ENCODE results near the gene FAM200A.
"Not testable (repeated sequence)": the region's sequence is repeated elsewhere in the genome, so short reads cannot be mapped to it uniquely, and the experiment has no call there.

The FAM200A gene

DNA sequence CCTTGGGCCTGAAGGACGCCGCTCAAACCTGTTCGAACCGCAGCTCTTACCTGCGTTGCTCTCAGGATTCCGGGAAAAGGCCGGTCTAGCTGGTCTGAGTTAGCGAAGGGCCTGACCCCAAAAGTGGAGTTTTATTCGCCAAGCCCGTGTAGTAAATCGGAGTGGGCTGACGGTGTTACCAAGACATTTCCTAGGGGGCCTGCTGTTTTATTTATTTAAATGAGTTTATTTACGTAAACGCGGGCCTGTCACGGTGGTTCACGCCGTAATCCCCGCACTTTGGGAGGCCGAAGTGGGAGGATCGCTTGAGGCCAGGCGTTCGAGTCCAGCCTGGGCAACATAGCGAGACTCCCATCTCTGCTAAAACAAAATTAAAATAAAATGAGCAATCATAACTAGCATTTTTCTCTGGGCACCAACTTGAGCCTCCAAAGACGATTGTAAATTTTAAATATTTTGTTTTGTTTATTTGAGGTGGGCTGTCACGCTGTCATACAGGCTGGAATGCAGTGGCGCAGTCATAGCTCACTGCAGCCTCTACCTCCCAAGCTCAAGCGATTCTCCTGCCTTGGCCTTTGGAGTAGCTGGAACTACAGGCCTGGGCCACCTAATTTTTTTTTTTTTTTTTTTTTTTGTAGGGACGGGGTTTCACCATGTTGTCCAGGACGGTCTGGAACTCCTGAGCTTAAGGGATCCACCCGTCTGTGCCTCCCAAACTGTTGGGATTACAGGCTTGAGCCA, 7.4 kb upstream of the FAM200A start:
- DNase-seq (ENCODE audit: low read depth in 2 of 3, low spot score in 1 of 3) = no peak

GRCh38 chr7:99558306-99559174, 6.6 kb upstream of the FAM200A start, which contains the start of gene ZNF655:
Gene ZNF655 (plus strand): TSS chr7:99558642. CDS start chr7:99560560, 1,918 bp downstream.
- DNase-seq (ENCODE audit: low read depth in 2 of 3, low spot score in 1 of 3) = peak; percentile 74 to 78 (median 74)

DNA sequence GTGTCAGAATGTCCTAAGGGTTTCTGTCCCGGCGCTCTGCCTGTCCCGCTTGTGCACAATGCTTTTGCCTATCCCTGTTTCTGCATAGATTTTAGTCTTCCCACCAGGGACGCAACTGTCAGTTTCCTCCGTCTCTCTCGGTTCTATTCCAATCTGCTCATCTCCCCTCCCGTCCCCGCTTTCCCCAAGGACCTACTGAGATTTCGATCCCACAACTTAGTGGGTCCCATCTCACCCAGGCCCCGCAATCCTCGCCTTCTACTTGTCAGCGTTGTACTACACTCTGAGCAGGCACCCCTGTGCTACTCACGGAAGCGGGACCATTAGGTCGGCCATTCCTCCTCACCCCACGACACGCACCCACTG, 6.0 kb upstream of the FAM200A start:
- DNase-seq (ENCODE audit: low read depth in 2 of 3, low spot score in 1 of 3) = no peak

GRCh38 chr7:99557196-99557607, 5.3 kb upstream of the FAM200A start:
- DNase-seq (ENCODE audit: low read depth in 2 of 3, low spot score in 1 of 3) = no peak

- no peak for DNase-seq (ENCODE audit: low read depth in 2 of 3, low spot score in 1 of 3)
Measured at GRCh38 chr7:99554939-99555338, 3.0 kb upstream of the FAM200A start.

DNA sequence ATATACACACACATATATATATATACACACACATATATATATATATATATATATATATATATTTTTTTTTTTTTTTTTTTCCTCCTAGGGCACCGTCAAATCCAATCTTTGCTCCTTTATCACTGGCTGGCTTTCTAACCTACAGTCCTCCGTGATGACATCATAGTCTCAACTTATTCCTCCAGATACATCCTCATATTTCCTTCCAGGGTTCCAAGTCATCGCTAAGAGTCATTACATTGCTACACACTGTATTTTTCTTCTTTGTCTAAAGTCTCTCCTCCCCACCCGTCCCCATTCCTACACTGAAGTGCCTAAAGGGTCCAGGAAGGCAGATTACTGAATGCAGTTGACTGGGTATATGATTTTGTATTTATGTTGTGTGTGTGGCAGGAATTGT, 1.1 kb upstream of the FAM200A start:
- no peak for DNase-seq (ENCODE audit: low read depth in 2 of 3, low spot score in 1 of 3)

DNA sequence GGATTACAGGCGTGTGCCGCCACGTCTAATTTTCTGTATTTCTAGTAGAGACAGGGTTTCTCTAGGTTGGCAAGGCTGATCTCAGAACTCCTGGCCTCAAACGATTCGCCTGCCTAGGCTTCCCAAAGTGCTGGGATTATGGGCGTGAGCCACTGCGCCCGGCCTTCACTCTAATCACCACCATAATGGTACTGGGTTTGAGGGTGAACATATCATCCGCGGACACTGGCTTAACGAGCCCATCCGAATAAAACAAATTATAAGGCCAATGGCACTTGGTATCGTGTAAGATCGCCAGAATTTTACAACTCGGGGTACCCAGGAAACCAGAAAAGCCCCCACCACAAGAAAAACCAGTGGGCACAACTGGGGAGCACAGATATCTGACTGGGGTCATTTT, 580 bp downstream of the FAM200A start:
- no peak for DNase-seq (ENCODE audit: low read depth in 2 of 3, low spot score in 1 of 3)

- not testable (repeated sequence) for DNase-seq (ENCODE audit: low read depth in 2 of 3, low spot score in 1 of 3)
Measured at GRCh38 chr7:99549545-99549944, 2.4 kb downstream of the FAM200A start.

DNA sequence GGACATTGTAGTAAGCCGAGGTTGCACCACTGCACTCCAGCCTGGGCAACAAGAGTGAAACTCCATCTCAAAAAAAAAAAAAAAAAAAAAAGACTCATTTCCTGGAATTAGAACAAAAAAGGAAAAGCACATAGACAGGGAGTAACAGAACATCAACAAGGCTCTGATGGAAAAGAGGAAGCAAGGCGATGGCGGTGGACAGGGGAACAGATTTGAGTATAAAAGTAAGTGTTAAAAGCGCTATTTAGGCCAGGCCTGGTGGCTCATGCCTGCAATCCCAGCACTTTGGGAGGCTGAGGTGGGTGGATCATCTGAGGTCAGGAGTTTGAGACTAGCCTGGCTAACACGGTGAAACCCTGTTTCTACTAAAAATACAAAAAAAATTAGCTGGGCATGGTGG, 6.6 kb downstream of the FAM200A start:
- DNase-seq (ENCODE audit: low read depth in 2 of 3, low spot score in 1 of 3) = not testable (repeated sequence)

- no peak for DNase-seq (ENCODE audit: low read depth in 2 of 3, low spot score in 1 of 3)
Measured at GRCh38 chr7:99543916-99544315, 8.0 kb downstream of the FAM200A start.

DNA sequence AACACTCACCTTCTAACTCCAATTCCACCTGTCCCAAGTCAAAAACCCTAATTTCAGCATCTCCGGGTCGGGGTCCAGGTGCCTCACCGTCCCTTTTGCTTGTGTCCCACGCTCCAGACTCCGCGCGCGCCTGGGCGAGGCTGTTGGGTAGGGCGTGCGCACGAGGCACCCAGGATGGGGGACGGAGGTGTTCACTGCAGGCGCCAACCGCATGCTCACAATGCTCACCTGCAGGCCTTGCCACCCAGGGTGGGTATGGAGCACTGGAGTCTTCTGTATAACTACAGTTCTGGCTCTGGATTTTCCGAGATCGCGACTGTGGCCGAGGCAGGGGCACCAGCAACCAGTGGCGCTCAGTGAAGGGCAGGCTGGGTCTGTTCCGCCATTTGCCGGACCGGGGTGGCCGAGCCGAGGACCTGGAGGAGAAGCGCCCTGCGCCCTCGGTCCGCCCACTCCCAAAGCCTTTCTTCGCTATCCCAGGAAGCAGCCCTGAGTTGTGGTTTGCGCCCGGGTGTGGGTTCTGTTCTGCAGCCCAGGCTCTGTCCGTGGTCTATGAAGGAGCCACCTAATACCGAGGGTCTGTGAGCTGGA, 8.7 kb downstream of the FAM200A start:
- no peak for DNase-seq (ENCODE audit: low read depth in 2 of 3, low spot score in 1 of 3)

DNA sequence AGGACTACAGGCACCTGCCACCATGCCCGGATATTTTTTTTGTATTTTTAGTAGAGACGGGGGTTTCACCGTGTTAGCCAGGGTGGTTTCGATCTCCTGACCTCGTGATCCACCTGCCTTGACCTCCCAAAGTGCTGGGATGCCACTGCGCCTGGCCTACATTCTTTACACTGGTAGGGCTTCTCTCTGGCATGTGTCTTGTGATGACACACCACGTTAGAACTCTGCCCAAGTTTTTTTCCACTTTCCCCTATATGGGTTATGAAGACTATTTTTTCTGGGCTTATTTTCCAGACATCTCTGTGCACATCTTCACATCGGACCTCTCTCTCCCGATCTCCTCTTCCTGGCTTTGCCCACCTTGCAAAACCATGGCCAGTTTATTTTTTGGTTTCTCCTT, 10.7 kb downstream of the FAM200A start:
- DNase-seq (ENCODE audit: low read depth in 2 of 3, low spot score in 1 of 3) = no peak

GRCh38 chr7:99540542-99540941, 11.4 kb downstream of the FAM200A start:
- DNase-seq (ENCODE audit: low read depth in 2 of 3, low spot score in 1 of 3) = no peak

- DNase-seq (ENCODE audit: low read depth in 2 of 3, low spot score in 1 of 3) = no peak
Measured at GRCh38 chr7:99539213-99539811, 12.6 kb downstream of the FAM200A start.

- no peak for DNase-seq (ENCODE audit: low read depth in 2 of 3, low spot score in 1 of 3)
Measured at GRCh38 chr7:99535667-99536066, 16.2 kb downstream of the FAM200A start.

DNA sequence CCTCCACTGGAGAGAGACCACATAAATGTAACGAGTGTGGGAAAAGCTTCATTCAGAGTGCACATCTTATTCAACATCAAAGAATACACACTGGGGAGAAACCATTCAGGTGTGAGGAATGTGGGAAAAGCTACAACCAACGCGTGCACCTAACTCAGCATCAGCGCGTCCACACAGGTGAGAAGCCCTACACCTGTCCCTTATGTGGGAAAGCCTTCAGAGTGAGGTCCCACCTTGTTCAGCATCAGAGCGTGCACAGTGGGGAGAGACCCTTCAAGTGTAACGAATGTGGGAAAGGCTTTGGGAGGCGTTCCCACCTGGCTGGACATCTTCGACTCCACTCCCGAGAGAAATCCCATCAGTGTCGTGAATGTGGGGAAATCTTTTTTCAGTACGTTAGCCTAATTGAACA, 20.6 kb downstream of the FAM200A start:
- no peak for DNase-seq (ENCODE audit: low read depth in 2 of 3, low spot score in 1 of 3)

DNA sequence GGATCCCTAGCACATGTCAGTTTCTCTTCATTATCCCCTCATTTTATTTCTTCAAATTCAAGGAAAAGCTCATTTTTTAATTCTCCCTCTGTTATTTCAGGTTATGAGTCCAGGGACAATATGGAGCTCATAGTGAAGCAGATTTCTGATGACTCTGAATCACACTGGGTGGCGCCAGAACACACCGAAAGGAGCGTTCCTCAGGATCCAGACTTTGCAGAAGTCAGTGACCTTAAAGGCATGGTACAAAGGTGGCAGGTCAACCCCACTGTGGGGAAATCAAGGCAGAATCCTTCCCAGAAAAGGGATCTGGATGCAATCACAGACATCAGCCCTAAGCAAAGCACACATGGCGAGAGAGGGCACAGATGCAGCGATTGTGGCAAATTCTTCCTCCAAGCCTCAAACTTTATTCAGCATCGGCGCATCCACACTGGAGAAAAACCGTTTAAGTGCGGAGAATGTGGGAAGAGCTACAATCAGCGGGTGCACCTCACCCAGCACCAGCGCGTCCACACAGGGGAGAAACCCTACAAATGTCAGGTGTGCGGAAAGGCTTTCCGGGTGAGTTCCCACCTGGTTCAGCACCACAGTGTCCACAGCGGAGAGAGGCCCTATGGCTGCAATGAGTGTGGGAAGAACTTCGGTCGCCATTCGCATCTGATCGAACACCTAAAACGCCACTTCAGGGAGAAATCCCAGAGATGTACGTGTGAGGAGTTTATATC, 26.0 kb downstream of the FAM200A start:
- peak in 1 of 3 donors; percentile 5 for DNase-seq (ENCODE audit: low read depth in 2 of 3, low spot score in 1 of 3)

DNA sequence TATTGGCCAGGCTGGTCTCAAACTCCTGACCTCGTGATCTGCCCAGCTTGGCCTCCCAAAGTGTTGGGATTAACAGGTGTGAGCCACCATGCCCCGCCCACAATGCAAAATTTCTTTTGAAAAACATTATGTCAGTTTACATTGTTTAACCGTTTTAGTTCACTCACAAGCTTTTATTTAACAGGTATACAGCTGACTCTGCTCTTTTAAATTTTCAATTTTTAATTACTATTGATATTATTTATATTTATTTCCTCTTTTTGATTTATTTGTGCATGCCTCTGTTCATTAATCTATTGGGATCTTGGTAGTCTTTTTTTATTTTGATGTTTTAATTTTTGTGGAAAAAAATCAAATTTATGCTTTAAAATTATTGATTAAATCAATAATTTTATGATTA, 30.5 kb downstream of the FAM200A start:
- no peak for DNase-seq (ENCODE audit: low read depth in 2 of 3, low spot score in 1 of 3)

GRCh38 chr7:99514050-99514449, 37.9 kb downstream of the FAM200A start:
- DNase-seq (ENCODE audit: low read depth in 2 of 3, low spot score in 1 of 3) = no peak

DNA sequence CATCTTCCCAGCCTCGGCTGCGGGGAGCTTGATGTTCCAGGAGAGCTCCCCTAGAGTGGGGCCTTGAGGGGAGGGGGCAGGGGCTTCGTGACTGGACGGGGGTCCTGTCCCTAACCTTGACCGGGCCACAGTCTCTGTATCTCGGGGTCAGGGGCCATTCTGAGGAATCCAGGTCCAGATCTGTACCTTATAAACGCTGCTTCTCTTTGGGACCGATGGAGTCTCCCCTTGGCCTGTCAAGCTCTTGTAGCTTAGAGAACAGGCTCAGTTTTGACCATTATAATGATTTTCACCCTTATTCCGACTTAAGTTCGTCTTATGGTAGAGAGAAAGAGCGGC, 46.6 kb downstream of the FAM200A start:
- DNase-seq (ENCODE audit: low read depth in 2 of 3, low spot score in 1 of 3) = no peak
